ENCODE data around the gene UNC5A. TPM values are rescaled to one million over a fixed set of nuclear protein-coding genes. Genes with fewer than 3 reads are reported as not detected.

UNC5A gene
- total and polyA plus RNA-seq, 10 of the 15 experiments (the other 5 are each of a cell fraction or from before 2014, with no cell fraction given): not detected

GRCh38 chr5:176793736-176794135, 16.6 kb upstream of the UNC5A start:
- 28% methylated on average over 8 of the region's 8 CpGs for WGBS (ENCODE audit: insufficient coverage, insufficient replicate concordance, low lambda C conversion rate, missing lambda C conversion rate)
- intact Hi-C loops (cut with micrococcal nuclease; ENCODE audit: unreplicated experiment) (no loop called here), in situ Hi-C loops (cut with MboI) (no loop called here)
- FAIRE-seq (no peak), DNase-seq (ENCODE audit: low read depth, low spot score) (no peak), ATAC-seq (no peak)
- H3K9ac ChIP-seq (ENCODE audit: control insufficient read depth, insufficient read depth, low read length): no peak overlapping the region
- H3K4me2 ChIP-seq (ENCODE audit: control insufficient read depth, insufficient read depth): no peak overlapping the region
- no peak overlapping the region for H3K27ac ChIP-seq (ENCODE audit: control insufficient read depth, insufficient read depth)
- H3K27me3 ChIP-seq (replicated peaks in 1 of 2; ENCODE audit: control insufficient read depth in 2 of 2, insufficient read depth in 2 of 2, low read length in 1 of 2): peaks cover 0 to 5% of the 10 kb centered on the region in 2 experiments; a peak in 2 of 4 replicates
- no peaks in the 10 kb centered on the region for H4K20me1 ChIP-seq (ENCODE audit: control insufficient read depth, insufficient read depth)
- SMC1A ChIA-PET (ENCODE audit: uncharacterized antibody, unreplicated experiment): no interaction called here
- H3K9me3 ChIP-seq (replicated peaks; ENCODE audit: control insufficient read depth, insufficient read depth, low read length): no peaks in the 10 kb centered on the region
- H3K4me1 ChIP-seq (ENCODE audit: control insufficient read depth, insufficient read depth, low read length): no peaks in the 10 kb centered on the region
- H3K4me3 ChIP-seq: no peak overlapping the region
- POLR2A ChIA-PET: no interaction called here
- no peak overlapping the region for H2AFZ ChIP-seq (ENCODE audit: control insufficient read depth, low read depth, low read length)
- no peak for TF ChIP-seq RUNX3 (IDR thresholded peaks at IDR 0.05; ENCODE audit: low read length)
- TF ChIP-seq MTA3 (IDR thresholded peaks at IDR 0.05; ENCODE audit: borderline replicate concordance, low read length): no peak
- TF ChIP-seq ESRRA (IDR thresholded peaks at IDR 0.05; ENCODE audit: low read length): no peak
- no peak for TF ChIP-seq YBX1 (IDR thresholded peaks at IDR 0.05)
- TF ChIP-seq EED (IDR thresholded peaks at IDR 0.05; ENCODE audit: low read depth): no peak
- no peak for TF ChIP-seq HDAC6 (IDR thresholded peaks at IDR 0.05; ENCODE audit: unreplicated experiment)
- no peak for TF ChIP-seq TCF7 (IDR thresholded peaks at IDR 0.05; ENCODE audit: borderline replicate concordance)
- TF ChIP-seq CHD1 (IDR thresholded peaks at IDR 0.05; ENCODE audit: low read depth, low read length): no peak
- TF ChIP-seq BHLHE40 (IDR thresholded peaks at IDR 0.05; ENCODE audit: borderline replicate concordance in 1 of 2, low read depth in 2 of 2, low read length in 1 of 2): no peak
- BruUV-seq (replicated peaks): no TSS peak
- H3K36me3 ChIP-seq (ENCODE audit: control insufficient read depth in 2 of 2, insufficient read depth in 2 of 2, low read length in 1 of 2): no peaks in the 10 kb centered on the region
- CTCF ChIA-PET: no interaction called here
- RAD21 ChIA-PET (ENCODE audit: unreplicated experiment): no interaction called here
- no peaks in the 10 kb centered on the region for H3K79me2 ChIP-seq (ENCODE audit: control insufficient read depth, insufficient read depth, low read length)

GRCh38 chr5:176794509-176794908, 15.8 kb upstream of the UNC5A start:
- DNase-seq (ENCODE audit: low read depth, low spot score) (no peak), ATAC-seq (no peak), FAIRE-seq (no peak)
- intact Hi-C loops (cut with micrococcal nuclease; ENCODE audit: unreplicated experiment): no loop called here
- TF ChIP-seq EP300 (IDR thresholded peaks at IDR 0.05; ENCODE audit: borderline replicate concordance in 1 of 2, control insufficient read depth in 1 of 2, low read depth in 2 of 2, low read length in 2 of 2) (no peak), ATF3 (IDR thresholded peaks at IDR 0.05; ENCODE audit: borderline replicate concordance, extremely low read depth, low read depth, low read length) (no peak), CREB1 (IDR thresholded peaks at IDR 0.05; ENCODE audit: low read depth) (no peak), SREBF2 (IDR thresholded peaks at IDR 0.05; ENCODE audit: low read length) (no peak), YY1 (IDR thresholded peaks at IDR 0.05; ENCODE audit: low read depth, low read length) (no peak), ATF2 (IDR thresholded peaks at IDR 0.05; ENCODE audit: low read length) (no peak), ZNF207 (IDR thresholded peaks at IDR 0.05; ENCODE audit: borderline replicate concordance) (no peak), ETV6 (conservative IDR thresholded peaks at IDR 0.05 in 1 of 2, IDR thresholded peaks at IDR 0.05 in 1 of 2; ENCODE audit: borderline replicate concordance in 1 of 2, low read depth in 1 of 2) (no peak)
- 12% methylated on average over 6 of the region's 6 CpGs for WGBS (ENCODE audit: insufficient coverage, insufficient replicate concordance, low lambda C conversion rate, missing lambda C conversion rate)
- Histone ChIP-seq H3K9ac (ENCODE audit: control insufficient read depth, insufficient read depth, low read length) (no peak overlapping the region), H3K79me2 (ENCODE audit: control insufficient read depth, insufficient read depth, low read length) (no peaks in the 10 kb centered on the region), H3K9me3 (replicated peaks; ENCODE audit: control insufficient read depth, insufficient read depth, low read length) (no peaks in the 10 kb centered on the region), H3K27ac (ENCODE audit: control insufficient read depth, insufficient read depth) (no peak overlapping the region), H4K20me1 (ENCODE audit: control insufficient read depth, insufficient read depth) (no peaks in the 10 kb centered on the region), H3K36me3 (ENCODE audit: control insufficient read depth in 2 of 2, insufficient read depth in 2 of 2, low read length in 1 of 2) (no peaks in the 10 kb centered on the region), H2AFZ (ENCODE audit: control insufficient read depth, low read depth, low read length) (no peak overlapping the region), H3K27me3 (replicated peaks in 1 of 2; ENCODE audit: control insufficient read depth in 2 of 2, insufficient read depth in 2 of 2, low read length in 1 of 2) (peaks cover 0 to 4% of the 10 kb centered on the region in 2 experiments; a peak in 2 of 4 replicates), H3K4me1 (ENCODE audit: control insufficient read depth, insufficient read depth, low read length) (no peaks in the 10 kb centered on the region), H3K4me3 (no peak overlapping the region), H3K4me2 (ENCODE audit: control insufficient read depth, insufficient read depth) (no peak overlapping the region)
- ChIA-PET CTCF (no interaction called here), RAD21 (ENCODE audit: unreplicated experiment) (no interaction called here), POLR2A (no interaction called here), SMC1A (ENCODE audit: uncharacterized antibody, unreplicated experiment) (no interaction called here)
- BruUV-seq (replicated peaks): no TSS peak
- in situ Hi-C loops (cut with MboI): no loop called here

Data from GM12878 (cell line).